Heart right ventricle (tissue), 16 donors: ENCODE measurements around the gene GCNT3. TPM values are rescaled to one million over a fixed set of nuclear protein-coding genes. Genes with fewer than 3 reads are reported as not detected.

Source experiments
- ATAC-seq, 8 donors: fragments of 200-7000 bp; cut with Tn5 transposase; one replicate each; pipeline ENCODE4 v1.9.1; 2020; ENCODE audit warnings: mild to moderate bottlenecking in 8 of 8, moderate library complexity in 8 of 8, moderate number of reproducible peaks in 1 of 8
- DNase-seq, 2 donors: peaks; one replicate each; pipeline ENCODE4 v3.0.0-alpha.2; 2020
- H3K27ac ChIP-seq, 10 donors: fragments of 200-600 bp; sonication (generic) in 2 of 10; one replicate each; pipeline versions ENCODE4 v1.5.0 to v1.8.0; 2020 to 2022; ENCODE audit warnings: mild to moderate bottlenecking in 3 of 10
- H3K27me3 ChIP-seq, 7 donors: fragments of 200-600 bp; one replicate each; pipeline ENCODE4 v1.8.0; 2021 to 2022; ENCODE audit warnings: mild to moderate bottlenecking in 2 of 7
- H3K36me3 ChIP-seq, 9 donors: fragments of 200-600 bp; sonication (generic) in 1 of 9; one replicate each; pipeline versions ENCODE4 v1.5.0 to v1.8.0; 2020 to 2022; ENCODE audit warnings: mild to moderate bottlenecking in 2 of 9
- H3K4me1 ChIP-seq, 9 donors: fragments of 200-600 bp; sonication (generic) in 1 of 9; one replicate each; pipeline versions ENCODE4 v1.5.0 to v1.8.0; 2020 to 2022; ENCODE audit warnings: mild to moderate bottlenecking in 4 of 9
- H3K4me3 ChIP-seq, 10 donors: fragments of 200-600 bp; sonication (generic) in 2 of 10; one replicate each; pipeline versions ENCODE4 v1.5.0 to v1.8.0; 2020 to 2022; ENCODE audit warnings: mild to moderate bottlenecking in 7 of 10, moderate library complexity in 2 of 10
- H3K9me3 ChIP-seq, 11 donors: fragments of 200-600 bp in 10 of 11; sonication (generic) in 2 of 11; one replicate each; pipeline versions ENCODE4 v1.5.0 to v1.8.0; 2013 to 2022; ENCODE audit warnings: mild to moderate bottlenecking in 2 of 11, control low read depth in 1 of 11, moderate library complexity in 1 of 11
- WGBS, 2 donors: extraction: QIAGEN DNeasy Blood & Tissue Kit; methylation state at CpG; one replicate each; pipeline ENCODE4 v1.1.7; 2013; ENCODE audit warnings: inconsistent platforms in 1 of 2; 5-methylcytosine and 5-hydroxymethylcytosine counted together
- intact Hi-C, 10 donors: fragments of 100-400 bp; cut with DNase I; formaldehyde crosslinking; loops; one replicate each; pipeline versions ENCODE4 v1.11.1 to v1.14.2; 2022
- polyA plus RNA-seq, 2 donors: library from polyadenylated mRNA; stranded (reverse); fragments of 200-250 nt; gene quantifications; one replicate each; pipeline ENCODE4 v1.2.3, GENCODE V29; 2013
- total RNA-seq, 10 donors: library from RNA; stranded (reverse); fragmentation: NEBNext Ultra II Directional in 3 of 10; extraction: Animal tissue kit (Norgen Biotek cat#: 25700) in 3 of 10; gene quantifications; one replicate each; pipeline versions ENCODE4 v1.2.1 to v1.2.4, GENCODE V29; 2021 to 2023
- TF ChIP-seq, protein P1 (sequence below), 9 donors: fragments of 200-600 bp; sonication (generic) in 2 of 9; IDR thresholded peaks; one replicate each; pipeline versions ENCODE4 v1.5.0 to v1.8.0; 2021 to 2022; ENCODE audit warnings: antibody characterized with exemption in 9 of 9, mild to moderate bottlenecking in 5 of 9, moderate library complexity in 1 of 9
- donor health status: Arrhythmogenic right ventricular cardiomyopathy.
- donor health status: ischemic (EF 13 %, LVEDD 7.1; RV severe dilation, severe dysfunction).
- donor health status: healthy with polysubstance abuse.
- donor health status: DM: no; HTN: yes; CAD: no.
- donor health status: DM: no; HTN: no; CAD: no.
- donor health status: ischemic (EF 25% LVEDD 6.9; RV normal size, moderate dysfunction).
- donor health status: ischemic (EF 25% LVEDD 5.7; RV mildly dilated, moderate dysfunction).
- donor health status: healthy.
- donor health status: DM: yes; HTN: yes; CAD: no.
- donor health status: Ischemic cardiomyopathy.
- donor health status: ischemic (EF 35%, LVEDD 5.7; RV mildly dilated, moderate dysfunction).
- donor health status: nonischemic (EF 11% LVEDD 7.7; RV severe dilation, severe dysfunction).
- donor health status: DM: yes; HTN: yes; CAD: no.
- donor health status: PGD.
- donor health status: ischemic (EF 29% LVEDD 5.4; RV normal size, mild dysfunction).
- donor health status: nonischemic (EF 23%, LVEDD 6.1; RV moderate dilation, normal function).

GCNT3 gene
- total and polyA plus RNA-seq, 12 donors = 0.12 to 0.55 (median 0.37) TPM; not detected in 7

DNA sequence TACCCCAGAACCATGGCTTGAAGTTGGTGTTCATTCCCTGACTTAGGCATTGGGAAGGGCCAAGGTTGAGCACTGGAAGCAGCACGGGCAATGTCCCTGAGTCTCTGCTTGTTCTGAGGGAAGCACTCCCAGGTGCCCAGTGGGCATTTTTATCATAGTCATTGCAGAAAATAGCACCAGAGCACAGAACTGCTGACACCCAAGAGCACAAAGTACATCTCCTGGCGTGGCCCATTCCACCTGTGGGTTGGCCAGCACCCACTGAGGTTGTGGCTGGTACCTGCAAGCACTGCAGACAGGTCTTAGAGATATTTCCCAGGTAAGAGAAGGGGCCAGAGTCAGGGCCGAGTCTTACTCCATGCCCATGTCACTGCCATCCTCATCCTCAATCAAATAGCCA is 28.5 kb upstream of the GCNT3 start:
- DNase-seq (no peak), ATAC-seq (no peak)
- TF ChIP-seq, protein P1, sequence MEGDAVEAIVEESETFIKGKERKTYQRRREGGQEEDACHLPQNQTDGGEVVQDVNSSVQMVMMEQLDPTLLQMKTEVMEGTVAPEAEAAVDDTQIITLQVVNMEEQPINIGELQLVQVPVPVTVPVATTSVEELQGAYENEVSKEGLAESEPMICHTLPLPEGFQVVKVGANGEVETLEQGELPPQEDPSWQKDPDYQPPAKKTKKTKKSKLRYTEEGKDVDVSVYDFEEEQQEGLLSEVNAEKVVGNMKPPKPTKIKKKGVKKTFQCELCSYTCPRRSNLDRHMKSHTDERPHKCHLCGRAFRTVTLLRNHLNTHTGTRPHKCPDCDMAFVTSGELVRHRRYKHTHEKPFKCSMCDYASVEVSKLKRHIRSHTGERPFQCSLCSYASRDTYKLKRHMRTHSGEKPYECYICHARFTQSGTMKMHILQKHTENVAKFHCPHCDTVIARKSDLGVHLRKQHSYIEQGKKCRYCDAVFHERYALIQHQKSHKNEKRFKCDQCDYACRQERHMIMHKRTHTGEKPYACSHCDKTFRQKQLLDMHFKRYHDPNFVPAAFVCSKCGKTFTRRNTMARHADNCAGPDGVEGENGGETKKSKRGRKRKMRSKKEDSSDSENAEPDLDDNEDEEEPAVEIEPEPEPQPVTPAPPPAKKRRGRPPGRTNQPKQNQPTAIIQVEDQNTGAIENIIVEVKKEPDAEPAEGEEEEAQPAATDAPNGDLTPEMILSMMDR (IDR thresholded peaks at IDR 0.05) = no peak
- Histone ChIP-seq H3K9me3 (no peaks in the 10 kb centered on the region), H3K27me3 (no peaks in the 10 kb centered on the region), H3K27ac (no peak overlapping the region), H3K4me1 (no peaks in the 10 kb centered on the region), H3K4me3 (no peak overlapping the region), H3K36me3 (no peaks in the 10 kb centered on the region)
- intact Hi-C loops = no loop called here
- 84 to 85% methylated on average over 3 of the region's 3 CpGs for WGBS, 2 donors

DNA sequence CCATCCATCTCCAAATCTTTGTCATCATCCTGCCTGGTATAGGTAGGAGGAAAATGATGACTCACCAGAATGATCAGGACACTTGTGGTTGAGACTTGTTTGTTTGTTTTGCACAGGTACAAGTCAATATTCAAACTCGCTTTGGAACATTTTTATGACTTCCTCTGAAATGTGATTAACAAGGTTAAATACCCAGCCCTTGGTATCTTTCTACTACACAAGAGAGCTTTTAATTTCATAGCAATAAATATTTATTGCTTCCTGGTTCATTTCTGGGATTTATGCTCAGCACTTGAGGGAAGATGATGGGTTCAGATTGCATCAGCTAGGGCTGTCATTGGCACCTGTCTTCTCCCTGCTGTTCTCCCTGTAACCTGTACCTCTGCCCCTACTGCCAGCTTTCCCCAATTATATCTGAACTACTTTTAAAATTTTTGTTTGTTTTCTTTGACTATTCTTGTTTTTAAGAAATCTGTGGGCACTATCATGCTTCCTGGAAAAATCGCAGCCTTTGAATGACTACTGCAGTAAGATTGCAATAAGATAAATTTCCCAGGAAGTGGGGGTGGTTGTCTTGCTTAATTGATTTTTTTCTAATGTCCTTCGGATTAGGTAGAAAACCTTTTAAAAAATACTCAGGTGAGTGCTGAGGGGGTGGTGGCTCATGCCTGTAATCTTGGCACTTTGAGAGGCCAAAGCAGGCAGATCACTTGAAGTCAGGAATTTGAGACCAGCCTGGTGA is 24.3 kb upstream of the GCNT3 start:
- no peak for DNase-seq
- H3K4me1 ChIP-seq = no peaks in the 10 kb centered on the region
- H3K4me3 ChIP-seq = no peak overlapping the region
- no peaks in the 10 kb centered on the region for H3K36me3 ChIP-seq
- TF ChIP-seq, protein P1 (IDR thresholded peaks at IDR 0.05) = no peak
- WGBS, 2 donors = 61 to 68% methylated on average over 3 of the region's 3 CpGs
- peaks cover 0 to 5% (median 3%) of the 10 kb centered on the region in 7 donors for H3K27me3 ChIP-seq
- intact Hi-C loops = no loop called here
- H3K9me3 ChIP-seq = no peaks in the 10 kb centered on the region
- no peak for ATAC-seq
- H3K27ac ChIP-seq = no peak overlapping the region

DNA sequence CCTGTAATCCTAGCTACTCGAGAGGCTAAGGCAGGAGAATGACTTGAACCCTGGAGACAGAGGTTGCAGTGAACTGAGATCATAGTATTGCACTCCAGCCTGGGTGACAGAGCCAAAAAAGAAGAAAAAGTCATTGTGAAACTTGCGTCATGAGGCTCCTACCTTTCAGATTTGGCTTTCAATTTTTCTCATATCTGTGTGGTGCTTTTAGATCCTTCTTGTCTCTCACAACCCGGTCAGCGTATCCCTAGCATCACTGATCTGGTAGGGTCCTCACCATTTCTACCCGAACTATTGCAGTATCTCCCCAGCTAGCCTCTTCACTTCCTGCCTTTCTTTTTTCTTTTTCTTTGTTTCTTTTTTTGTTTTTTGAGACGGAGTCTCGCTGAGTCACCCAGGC is 21.6 kb upstream of the GCNT3 start:
- Histone ChIP-seq H3K27ac (no peak overlapping the region), H3K27me3 (peaks cover 0 to 5% (median 3%) of the 10 kb centered on the region in 7 donors)

GRCh38 chr15:59591356-59591755 is 20.2 kb upstream of the GCNT3 start:
- Histone ChIP-seq H3K4me3 (no peak overlapping the region), H3K4me1 (peaks cover 0 to 9% (median 0%) of the 10 kb centered on the region in 9 donors), H3K27ac (no peak overlapping the region), H3K9me3 (no peaks in the 10 kb centered on the region), H3K27me3 (peaks cover 0 to 5% (median 3%) of the 10 kb centered on the region in 7 donors), H3K36me3 (no peaks in the 10 kb centered on the region)
- intact Hi-C loops = no loop called here
- ATAC-seq (no peak), DNase-seq (no peak)
- 29 to 34% methylated on average over 2 of the region's 2 CpGs for WGBS, 2 donors
- TF ChIP-seq, protein P1 (IDR thresholded peaks at IDR 0.05) = no peak

More for the DNA sequence above, 21.6 kb upstream of the GCNT3 start:
- 82% methylated on average over 7 of the region's 7 CpGs for WGBS, 2 donors
- H3K4me1 ChIP-seq = peaks cover 0 to 9% (median 0%) of the 10 kb centered on the region in 9 donors
- no peaks in the 10 kb centered on the region for H3K9me3 ChIP-seq
- intact Hi-C loops = no loop called here
- TF ChIP-seq, protein P1 (IDR thresholded peaks at IDR 0.05) = no peak
- DNase-seq (no peak), ATAC-seq (no peak)
- H3K4me3 ChIP-seq = no peak overlapping the region
- no peaks in the 10 kb centered on the region for H3K36me3 ChIP-seq
